Epithelial cell of prostate (primary cell): Measurements from ENCODE around the gene MGST2.

Experiments
- DNase-seq: peaks from one replicate; pipeline ENCODE4 v3.0.0-alpha.2; 2011; ENCODE audit warnings: low read depth, low spot score
- H3K27ac ChIP-seq: fragments of 450-650 bp; 2 replicates; pipeline ENCODE4 v1.5.1; 2017; ENCODE audit warnings: mild to moderate bottlenecking

The MGST2 gene

GRCh38 chr4:139643042-139643895 lies 22.4 kb upstream of the MGST2 start:
- peak overlapping the region; percentile 94 for H3K27ac ChIP-seq
- no peak for DNase-seq

DNA sequence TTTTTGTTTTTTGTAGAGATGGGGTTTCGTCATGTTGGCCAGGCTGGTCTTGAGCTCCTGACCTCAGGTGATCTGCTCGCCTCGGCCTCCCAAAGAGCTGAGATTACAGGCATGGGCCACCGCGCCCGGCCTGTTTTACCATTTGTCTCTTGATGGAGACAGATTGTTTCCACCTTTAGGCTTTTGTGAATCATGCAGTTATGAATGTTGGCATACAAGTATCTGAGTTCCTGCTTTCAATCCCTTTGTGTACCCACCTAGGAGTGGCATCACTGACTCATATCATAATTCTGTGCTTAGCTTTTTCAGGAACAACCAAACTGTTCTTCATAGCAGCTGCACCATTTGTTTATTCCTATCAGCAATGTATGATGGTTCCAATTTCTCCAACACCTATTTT lies 20.2 kb upstream of the MGST2 start:
- peak; percentile 93 for DNase-seq
- H3K27ac ChIP-seq, result peak overlapping the region; percentile 94

DNA sequence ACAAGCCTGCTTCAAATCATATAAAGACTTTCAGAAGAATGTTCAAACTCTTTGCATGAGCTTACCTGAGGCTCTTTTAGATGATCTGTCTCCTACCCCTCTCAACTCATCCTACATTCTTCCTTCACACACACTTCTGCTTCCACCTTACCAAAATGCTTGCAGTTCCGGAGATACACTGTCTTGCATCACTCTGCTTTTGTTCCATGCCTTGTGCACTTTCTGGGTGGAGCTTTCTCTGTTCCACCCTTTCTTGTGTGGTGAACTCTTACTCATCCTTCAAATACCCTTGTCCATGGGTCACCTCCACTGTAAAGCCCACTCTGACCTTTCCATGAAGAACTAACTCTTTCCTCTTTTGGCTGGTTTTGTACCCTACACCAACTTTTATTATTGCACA lies 18.4 kb upstream of the MGST2 start:
- peak overlapping the region; percentile 94 for H3K27ac ChIP-seq
- DNase-seq, result peak; percentile 56

- peak overlapping the region; percentile 94 for H3K27ac ChIP-seq
- no peak for DNase-seq
These were observed 17.7 kb upstream of the MGST2 start for GRCh38 chr4:139647952-139648351.

DNA sequence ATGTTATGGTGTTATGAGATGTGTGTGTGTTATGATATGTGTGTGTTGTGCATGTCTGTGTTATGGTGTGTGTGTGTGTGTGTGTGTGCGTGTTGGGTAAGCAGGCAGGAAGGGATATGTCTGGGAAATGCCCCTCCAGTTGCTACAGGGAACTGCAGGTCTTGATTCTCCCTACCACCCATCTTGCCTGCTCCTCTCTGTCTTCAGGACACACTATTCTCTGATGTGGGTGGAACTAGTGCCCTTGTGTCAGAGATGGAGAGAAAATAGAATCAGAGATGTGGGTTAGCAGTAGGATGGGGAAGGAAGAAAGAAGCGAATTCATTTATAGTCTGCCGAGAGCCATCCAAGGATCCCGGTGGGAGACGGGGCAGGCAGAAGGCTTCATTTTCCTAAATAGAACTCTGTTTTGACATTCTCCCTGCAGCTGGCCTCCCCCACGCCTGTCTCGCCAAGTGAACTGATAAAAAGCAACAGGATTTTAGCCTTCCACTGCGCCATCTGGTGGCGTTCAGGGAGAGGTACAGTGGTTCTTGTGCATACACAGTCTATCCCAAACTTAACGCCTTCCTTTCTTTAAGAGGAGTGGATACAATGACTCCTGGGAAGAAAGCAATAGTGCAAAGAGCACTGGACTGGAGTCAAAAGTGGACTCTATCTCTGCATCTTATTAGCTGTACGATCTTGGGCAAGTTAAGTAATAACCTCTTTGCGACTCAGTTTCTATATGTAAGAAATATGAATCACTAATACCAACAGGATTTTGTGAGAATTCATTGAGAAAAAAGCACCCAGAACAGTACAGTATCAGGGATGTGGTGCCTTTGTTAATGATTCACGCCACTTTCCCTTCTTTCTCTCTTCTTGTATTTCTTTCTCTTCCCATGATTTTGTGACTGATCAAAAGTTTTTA lies 14.1 kb upstream of the MGST2 start:
- no peak overlapping the region for H3K27ac ChIP-seq
- DNase-seq, result no peak

GRCh38 chr4:139654516-139654915 lies 11.1 kb upstream of the MGST2 start:
- DNase-seq, result no peak
- no peak overlapping the region for H3K27ac ChIP-seq

DNA sequence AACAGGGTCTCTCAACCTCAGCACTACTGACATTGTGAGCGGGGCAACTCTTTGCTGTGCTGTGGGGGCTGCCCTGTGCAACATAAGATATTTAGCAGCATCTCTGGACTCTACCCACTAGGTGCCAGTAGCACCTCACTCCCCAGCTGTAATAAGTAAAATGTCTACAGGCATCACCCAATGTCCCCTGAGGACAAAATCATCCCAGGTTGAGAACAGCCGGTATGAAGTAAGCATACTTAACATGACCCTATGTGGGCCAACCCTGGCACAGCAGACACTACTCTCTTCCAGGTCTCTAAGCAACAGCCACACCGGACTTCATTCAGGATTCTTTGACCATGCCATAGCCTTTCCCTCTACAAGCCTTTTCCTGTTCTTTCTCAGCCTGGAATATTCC lies 10.5 kb upstream of the MGST2 start:
- H3K27ac ChIP-seq, result no peak overlapping the region
- DNase-seq, result no peak

DNA sequence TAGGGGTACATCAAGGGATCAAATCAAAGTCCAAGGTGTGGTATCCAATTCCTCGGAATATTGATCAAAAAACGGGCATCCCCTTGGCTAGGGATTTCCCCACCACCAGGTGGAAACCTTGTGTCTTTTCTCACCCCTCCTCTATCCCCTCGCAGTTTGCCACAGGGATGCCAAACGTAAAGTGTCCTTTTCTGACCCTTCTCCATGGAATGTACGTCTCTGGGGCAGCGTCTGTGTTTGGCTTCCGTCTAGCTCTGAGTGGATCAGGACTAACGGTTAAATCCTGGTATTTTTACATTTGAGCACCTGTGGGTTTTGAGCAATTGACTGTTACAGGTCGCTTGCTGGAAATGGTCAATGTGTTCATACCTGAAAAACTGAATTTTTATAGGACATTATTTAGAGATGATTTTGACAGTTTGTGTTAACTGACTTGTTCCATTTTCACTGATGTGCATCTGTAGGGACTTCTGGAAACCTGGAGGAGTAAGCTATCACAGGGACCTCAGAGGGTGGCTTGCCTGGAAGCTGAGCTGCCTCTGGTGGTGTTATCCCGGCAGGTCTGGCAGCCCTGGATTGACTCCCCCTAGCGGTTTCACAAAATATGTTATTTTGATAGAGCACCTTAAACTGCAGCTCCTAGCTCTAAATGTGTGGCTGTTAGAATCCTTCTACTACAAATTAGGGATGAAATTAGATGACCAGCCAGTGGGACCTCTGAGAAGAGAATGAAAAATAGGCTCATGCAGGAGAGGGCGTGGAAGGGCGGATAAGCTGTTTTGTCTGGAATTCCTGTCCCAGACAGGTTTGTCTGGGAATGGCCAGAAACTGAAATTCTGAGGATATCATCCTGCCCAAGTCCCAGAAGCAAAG lies 8.8 kb upstream of the MGST2 start:
- H3K27ac ChIP-seq, result peak overlapping the region; percentile 82
- DNase-seq, result no peak

DNA sequence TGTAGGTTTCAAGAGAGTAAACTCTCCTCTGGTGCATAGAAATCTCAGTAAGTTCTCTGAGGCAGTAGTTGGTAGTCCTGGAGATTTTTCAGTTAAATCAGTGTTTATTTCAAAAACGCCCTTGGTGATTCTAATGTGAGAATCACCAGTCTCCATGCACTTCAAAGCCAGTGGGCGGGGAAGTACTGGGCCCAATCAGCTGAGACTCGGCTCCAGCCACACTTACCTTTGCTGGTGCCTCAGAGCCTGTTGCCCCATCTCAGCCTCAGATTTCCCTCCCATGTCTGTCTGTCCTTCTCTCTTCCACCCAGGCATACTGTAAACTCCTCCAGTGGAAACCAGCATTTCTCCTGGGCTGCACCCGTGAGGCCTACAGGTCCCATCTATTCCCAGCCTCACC lies 7.4 kb upstream of the MGST2 start:
- peak overlapping the region; percentile 82 for H3K27ac ChIP-seq
- no peak for DNase-seq

DNA sequence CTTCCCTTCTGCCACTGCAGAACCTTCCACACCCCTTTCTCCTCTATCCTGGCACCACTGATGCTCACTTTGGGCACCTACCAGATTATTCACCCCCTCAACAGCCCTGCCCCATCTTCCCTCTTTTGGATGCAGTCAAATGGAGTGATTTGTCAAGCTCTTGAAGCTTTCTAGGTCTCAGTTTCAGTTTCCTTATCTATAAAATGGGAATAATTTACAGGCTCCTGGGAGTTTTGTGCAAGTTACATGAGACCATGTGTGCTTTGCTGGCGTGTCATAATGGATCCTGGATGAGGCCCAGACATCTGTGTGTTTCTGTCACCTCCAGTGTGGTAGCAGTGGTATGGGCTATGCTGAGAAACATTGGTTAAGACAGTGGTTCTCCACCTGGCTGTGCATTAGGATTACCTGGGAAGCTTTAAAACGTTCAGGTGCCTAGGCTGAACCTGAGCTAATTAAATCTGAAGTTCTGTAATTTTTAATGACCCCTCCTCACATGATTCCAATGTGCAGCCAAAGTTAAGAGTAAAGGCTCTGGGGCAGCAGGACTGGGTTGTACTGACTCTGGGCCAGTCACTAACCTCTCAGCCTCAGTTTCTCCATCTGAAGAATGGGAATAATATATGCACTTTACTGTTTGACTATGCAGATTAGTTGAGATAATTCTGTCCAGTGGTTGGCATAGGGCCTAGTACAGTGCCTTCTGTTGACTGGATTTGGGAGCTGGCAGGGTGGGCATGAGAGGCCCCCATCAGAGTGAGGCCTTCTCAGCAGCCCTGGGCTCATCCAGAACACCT lies 6.8 kb upstream of the MGST2 start:
- DNase-seq, result no peak
- H3K27ac ChIP-seq, result peak overlapping the region; percentile 82

- no peak overlapping the region for H3K27ac ChIP-seq
- no peak for DNase-seq
These were observed 5.7 kb upstream of the MGST2 start for GRCh38 chr4:139659735-139660424.

GRCh38 chr4:139660568-139661043 lies 5.0 kb upstream of the MGST2 start:
- no peak overlapping the region for H3K27ac ChIP-seq
- no peak for DNase-seq

DNA sequence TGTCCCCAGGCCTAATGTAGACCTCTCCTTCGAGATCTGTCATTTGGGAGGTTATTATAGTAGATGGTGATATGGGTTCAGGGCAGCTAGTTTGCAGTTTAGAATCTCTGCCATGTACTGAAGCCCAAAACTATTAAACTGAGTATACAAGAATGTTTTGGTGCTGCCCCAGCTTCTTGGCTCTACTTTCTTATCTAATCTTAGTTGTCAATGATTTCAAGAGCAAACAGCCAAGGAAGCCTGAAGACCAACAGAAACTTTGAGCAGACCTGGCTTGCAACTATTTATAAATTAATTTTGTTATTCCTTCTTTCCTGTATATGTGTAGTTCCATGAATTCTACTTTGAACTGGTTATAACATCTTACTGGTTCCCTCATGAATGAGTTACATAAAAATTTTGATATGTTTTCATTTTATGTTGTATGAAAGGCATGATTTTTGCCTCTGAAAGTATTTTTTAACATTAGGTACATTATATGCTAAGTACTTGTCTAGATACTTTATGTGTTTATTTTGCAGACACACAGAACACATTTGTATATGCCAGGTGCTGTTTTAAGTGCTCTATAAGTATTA lies 2.0 kb upstream of the MGST2 start:
- no peak overlapping the region for H3K27ac ChIP-seq
- DNase-seq, result no peak

DNA sequence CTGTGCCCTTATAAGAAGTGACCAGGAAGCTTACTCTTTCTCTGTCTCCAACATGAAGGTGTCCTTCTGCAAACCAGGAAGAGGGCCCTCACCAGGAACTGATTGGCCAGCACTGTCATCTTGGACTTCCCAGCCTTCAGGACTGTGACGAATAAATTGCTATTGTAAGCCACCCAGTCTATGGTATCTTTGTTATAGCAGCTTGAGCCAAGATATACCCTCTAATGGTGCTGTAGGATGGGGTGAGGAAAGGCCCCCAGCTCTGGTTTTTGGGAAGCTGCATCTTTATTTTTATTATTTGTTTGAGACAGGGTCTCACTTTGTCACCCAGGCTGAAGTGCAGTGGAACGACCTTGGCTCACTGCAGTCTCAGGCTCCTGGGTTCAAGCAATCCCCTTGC lies 1.2 kb upstream of the MGST2 start:
- no peak overlapping the region for H3K27ac ChIP-seq
- no peak for DNase-seq

- DNase-seq, result no peak
- H3K27ac ChIP-seq, result peak overlapping the region; percentile 81
These were observed 435 bp upstream of the MGST2 start for GRCh38 chr4:139665079-139665689.

- DNase-seq, result no peak
- peak overlapping the region; percentile 81 for H3K27ac ChIP-seq
These were observed 1.2 kb downstream of the MGST2 start for GRCh38 chr4:139666735-139667281.

- DNase-seq, result no peak
These were observed 2.4 kb downstream of the MGST2 start for GRCh38 chr4:139668036-139668435.

More at GRCh38 chr4:139668036-139668435, 2.4 kb downstream of the MGST2 start:
- H3K27ac ChIP-seq, result no peak overlapping the region
